Activated naive CD4-positive, alpha-beta T cell (primary cell): ENCODE data around the gene SEMA4C.

Experiments
- DNase-seq, 4 experiments: peaks; one replicate each; lab custom pipeline; 2025; lab: John Stamatoyannopoulos, UW

SEMA4C gene

DNA sequence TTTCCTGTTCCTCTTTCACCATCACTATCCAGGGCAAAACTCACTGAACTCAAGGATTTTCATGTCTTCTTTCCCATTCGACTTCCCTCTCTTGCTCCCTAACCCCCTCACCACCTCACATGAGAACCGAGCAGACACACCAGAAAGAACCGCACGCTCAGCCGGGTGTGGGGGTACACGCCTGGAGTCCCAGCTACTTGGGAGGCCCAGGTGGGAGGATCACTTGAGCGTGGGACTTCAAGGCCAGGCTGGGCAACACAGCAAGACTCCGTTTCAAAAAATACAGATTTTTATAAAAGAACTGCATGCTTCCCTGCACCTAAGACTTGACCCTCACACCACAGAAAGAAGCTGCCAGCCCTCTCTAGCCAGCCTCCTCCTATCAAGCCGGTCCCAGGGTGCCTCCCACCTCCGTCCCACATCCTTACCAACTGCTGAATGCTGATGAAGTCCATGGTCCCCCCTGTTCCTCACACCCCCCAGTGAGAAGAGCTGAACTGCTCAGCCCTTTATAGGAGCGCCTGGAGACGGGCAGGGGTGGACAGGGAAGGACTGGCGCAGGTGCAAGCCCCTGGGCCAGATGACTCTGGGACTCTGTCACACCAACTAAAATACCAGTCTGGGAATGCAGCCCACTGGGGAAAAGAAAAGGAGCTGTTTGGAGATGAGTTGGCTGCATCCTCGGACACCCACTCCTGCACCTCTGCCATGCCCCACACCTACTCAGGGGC lies 26.2 kb downstream of the SEMA4C start, which contains the start of gene ANKRD23:
ANKRD23 (minus strand) TSS at position 484 of the 731 bp plus-strand sequence; CDS start at position 455, 29 bp downstream.
- no peak for DNase-seq

DNA sequence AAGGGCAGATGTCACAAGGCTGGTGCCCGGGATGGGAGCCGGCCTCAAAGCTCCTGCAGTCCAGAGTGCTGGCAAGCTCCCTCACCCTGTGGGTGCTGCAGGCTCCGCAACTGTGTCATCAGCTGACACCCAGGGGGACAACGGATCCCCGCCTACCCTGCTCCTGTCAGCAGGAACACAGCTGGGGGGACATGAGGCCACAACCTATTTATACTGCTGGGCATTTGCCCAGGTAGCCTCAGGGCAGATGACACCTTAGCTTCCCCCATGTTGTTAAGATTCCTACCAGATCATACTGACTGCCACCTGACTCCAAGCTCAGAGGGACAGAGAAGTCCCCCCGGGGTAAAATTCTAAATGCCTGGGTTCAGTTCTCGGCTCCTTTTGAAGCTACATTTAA lies 27.3 kb downstream of the SEMA4C start:
- no peak for DNase-seq

DNA sequence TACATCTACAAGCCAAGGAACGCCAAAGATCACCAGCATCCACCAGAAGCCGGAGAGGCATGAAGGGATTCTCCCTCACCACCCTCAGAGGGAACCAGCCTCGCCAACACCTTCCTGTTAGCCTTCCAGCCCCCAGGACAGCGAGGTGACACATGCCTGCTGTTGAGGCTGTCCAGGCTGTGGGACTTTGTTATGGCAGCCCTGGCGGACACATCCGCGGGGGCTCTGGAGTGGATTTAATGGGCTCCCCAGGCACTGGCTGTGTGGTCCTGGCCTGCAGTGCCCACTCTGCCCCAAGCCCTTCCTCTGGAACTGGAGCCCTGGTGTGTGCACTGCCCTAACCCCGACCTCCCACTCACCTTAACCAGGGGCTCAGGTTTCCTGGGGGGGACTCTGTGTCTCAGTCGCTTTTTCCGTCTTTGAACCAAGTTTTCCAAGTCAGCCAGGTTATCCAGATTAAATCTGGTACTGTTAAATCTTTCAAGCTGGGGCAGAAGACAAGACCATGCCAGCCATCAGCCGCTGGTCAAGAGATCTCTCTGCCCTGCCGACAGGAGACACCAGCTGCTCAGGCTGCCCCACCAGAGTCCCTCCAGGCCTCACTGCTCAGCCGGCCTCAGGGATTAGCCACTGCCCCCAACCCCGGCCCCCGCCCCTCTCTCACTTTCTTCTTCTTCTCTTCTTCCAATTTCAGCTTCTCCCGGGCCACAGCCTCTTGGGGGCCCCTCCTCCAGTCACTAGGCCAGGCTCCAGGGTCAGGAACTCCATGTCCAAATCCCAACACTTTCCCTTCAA lies 28.0 kb downstream of the SEMA4C start:
- no peak for DNase-seq

DNA sequence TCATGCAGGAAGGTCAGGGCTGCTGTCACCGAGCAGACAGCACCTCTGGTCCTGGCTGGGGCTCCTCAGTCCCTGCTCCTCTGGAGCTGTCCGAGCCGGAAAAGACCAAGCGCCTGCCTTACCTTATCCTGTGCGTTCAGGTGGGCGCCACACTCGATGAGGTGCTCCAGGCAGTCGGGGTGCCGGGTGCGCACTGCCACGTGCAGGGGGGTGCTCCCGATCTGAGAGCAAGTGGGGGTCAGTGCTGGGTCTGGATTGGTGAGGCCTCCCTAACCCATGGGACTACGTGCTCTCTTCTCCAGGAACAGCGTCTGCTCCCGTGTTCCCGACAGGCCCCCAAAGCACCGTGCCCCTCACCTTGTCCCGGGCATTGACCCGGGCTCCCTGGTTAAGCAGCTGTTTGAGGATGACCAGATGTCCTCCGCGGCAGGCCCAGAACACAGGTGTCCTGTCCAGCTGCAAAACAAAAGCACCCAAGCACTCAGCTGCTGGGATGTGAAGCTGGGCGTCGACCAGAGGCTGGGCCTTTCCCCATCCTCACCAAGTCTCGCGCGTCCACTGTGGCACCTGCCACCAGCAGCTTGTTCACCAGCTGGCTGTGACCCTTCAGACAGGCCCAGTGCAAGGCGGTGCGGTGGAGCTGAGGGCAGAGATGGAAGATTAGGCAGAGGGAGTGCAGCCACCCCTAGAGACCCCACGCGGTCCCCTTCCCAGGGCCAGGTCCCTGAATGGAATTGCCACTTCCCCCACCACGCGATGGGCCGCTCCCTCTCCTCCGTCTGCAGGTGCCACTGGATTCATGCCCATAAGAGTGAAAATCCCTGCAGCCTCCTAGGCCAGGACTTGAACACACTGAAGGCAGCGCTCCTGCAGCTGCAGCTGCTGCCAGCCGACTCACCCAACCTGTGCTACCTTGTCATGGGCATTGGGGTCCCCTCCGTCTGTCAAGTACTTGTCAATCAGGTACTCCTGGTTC lies 29.7 kb downstream of the SEMA4C start:
- no peak for DNase-seq

DNA sequence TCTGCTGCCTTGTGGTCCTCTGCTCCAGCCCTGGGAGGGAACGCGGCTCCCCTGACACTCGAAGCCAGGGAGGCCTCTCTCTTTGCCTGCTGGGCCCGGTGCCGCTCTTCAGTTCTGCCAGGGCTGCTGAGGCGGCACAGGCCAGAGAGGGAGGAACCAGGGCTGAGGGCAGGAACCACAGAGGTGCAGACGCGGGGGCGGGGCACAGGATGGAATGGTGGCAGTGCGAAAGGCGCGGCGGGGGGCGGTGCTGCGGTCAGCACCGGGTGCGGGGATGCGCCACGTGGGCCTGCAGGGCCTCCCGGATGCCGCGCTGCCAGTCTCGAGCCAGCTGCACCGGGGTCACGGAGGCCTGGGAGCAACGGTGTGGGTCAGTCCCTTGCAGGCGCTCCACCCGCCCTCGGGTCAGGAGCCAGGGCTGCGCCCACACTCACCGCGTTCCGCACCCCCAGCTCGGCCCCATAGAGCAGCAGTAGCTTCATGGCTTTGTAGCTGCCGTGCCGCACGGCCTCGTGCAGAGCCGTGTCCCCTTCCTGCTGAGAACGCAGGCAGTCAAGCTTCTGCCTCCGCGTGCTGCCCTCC lies 30.5 kb downstream of the SEMA4C start:
- DNase-seq = peak in 3 of 4 experiments; percentile 16 to 78 (median 72)

DNA sequence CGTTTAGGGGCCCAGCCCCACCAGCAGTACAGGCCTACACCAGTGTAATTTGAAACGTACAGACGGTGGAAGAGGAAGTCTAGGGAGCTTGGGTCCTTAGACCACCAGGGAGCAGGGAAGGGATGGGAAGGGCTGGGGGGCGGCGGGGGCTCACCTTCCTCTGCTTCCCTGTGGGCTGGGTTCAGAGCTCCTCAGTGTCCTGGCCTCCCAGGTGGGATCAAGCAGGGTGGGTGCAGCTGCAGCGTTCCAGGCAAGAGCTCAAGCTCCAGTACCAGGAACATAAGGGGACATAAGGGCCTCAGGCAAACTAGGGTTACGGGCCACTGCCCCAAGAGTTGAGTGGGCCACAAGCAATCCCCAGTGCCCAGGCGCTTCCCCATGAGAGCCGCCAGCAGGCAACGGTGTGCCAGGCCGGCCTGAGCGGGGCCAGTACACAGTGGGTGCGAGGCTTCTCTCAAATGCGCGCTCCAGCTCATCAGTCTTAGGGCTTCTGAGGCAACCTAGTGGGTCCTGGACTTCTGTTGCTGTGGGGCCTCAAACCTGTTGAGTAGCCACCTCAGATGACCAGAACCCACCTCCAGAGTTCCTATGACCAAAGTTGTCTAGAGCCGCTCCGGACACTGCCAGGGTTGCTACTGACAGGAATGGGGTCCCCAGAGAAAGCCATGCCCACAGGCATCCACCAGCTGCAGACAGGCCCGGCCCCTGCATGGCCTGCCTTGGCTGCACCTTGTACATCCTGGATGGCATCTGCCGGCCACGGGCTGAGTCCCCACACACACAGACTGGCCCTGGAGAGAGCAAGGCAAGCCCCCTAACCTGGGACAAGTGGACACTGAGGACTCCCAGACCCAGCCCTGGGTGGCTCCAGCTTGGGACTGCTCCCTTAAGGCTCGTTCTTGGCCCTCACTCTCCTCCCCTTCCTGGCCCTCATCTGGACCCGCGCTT lies 31.3 kb downstream of the SEMA4C start:
- no peak for DNase-seq

DNA sequence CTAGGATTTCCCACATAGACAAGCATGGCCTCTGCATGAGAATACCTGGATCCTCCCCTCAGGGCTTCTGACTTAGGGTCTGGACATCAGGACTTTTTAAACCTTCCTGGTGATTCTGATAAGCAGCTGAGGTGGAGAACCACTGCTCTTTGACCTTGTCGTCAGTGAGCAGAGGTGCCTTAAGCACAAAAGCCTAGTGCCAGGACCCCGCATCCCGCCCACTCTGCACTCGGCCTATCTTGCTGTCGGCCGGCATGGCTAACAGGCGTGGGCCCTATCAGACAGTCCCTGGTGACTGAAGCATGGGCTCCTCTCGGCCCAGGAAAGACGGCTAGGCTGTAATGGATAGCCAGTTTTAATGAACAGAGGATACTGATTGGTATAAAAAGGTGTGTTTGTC lies 32.3 kb downstream of the SEMA4C start:
- DNase-seq = no peak

DNA sequence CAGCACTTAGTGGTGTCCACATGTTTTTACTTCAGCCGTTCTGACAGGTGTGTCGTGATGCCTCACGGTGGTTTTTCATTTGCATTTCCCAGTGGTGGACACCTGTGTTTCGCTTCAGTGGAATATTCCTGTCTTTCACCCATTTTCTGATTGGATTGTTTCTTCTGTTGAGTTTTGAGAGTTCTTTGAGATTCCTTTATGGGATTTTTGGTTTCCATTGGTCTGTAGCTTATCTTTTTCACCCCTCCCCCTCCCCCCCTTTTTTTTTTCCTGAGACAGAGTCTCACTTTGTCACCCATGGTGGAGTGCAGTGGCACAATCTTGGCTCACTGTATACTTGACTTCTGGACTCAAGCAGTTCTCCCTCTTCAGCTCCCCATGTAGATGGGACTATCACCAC lies 34.0 kb downstream of the SEMA4C start:
- no peak for DNase-seq

DNA sequence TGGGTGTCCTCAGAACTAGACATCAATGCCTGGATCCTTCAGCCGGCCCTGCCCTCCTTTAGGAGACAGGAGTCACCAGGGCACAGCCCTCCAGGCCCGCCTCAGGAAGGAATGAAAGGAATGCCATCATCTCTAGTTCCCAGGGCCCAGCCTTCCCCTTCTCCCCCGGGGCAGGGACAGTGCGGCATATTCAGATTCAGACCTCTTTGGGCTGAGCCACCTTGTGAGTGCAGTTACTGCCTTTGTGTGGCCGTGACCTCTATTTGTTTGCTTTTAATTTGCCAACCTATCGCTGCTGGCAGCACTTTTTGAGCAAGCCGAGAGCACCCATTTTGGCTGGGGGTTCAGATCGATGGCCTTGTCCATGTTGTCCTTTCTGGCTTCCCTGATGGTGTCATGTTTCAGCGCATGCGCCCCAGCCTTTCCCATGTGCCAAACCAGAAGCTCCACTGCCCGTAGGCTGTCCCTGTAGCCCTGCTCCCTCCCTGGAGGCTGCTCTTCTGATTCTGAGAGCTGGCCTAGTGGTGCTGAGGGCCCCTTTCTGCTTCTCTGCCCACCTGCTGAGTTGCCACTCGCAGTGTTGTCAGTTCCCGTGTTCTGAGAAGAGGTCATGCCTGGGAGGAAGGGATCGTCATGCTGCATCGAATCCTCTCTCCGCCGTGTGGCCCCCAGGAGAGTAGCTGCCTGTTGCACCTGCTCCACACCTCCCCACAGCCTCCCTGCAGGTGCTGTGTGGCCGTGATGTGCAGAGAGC lies 36.9 kb downstream of the SEMA4C start:
- no peak for DNase-seq

DNA sequence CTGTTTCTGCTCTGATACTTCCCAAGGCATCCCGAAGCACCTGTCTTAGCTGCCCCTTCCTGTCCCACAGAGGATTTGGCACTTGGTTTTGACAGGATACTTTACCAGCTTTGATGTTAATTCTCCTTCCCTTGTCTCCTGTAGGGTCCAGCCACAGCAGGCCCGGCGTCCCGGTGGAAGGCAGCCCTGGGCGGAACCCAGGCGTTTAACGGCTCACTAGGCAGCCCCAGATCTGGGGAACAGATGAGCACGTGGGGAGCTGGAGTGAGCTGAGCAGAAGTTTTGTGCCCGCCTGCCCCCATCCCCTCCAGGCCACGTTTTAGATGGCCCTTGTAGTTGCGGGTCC lies 37.5 kb downstream of the SEMA4C start:
- DNase-seq = no peak

DNA sequence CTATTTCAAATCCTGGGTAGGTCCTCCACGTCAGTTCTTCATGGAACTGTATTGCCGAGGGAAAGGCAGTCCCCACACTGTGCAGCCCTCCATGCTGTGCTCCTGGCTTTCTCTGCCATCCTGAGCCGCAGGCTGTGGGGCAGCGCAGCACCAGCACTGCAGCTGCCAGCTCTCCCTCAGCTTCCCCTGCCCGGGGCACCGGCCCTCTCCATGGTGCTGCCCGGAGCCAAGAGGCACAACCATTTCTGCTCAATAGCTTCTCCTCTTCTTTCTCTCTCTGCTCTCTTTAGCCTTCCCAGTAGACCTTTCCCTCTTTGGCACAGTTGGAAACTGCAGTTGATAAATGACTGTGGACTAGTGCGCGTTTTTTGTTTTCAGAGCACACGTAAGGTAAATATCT lies 38.2 kb downstream of the SEMA4C start:
- no peak for DNase-seq

DNA sequence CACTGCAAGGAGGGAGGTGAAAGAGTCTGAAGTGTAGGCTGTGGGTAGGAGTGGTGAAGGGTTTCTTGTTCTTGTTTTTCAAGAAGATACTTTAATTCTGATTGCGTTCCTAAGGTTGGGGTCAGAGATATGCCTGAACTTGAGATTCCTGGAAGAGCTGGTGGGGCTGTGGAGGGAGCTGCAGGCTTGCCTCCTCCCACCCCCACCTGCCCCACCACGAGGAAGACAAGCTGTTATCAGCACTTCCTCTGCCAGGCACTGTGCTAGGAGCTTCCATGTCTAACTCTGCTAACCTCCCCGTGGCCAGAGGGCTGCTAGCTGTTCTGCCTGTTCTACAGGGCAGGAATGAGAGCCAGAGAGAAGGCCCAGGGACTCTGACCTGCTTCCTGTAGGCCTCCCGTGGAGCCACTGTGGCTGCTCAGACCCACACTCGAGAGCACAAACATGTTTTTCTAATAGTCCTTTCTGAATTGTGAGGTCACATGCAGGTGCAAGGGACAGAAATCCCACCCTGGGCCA lies 39.8 kb downstream of the SEMA4C start:
- DNase-seq = no peak

DNA sequence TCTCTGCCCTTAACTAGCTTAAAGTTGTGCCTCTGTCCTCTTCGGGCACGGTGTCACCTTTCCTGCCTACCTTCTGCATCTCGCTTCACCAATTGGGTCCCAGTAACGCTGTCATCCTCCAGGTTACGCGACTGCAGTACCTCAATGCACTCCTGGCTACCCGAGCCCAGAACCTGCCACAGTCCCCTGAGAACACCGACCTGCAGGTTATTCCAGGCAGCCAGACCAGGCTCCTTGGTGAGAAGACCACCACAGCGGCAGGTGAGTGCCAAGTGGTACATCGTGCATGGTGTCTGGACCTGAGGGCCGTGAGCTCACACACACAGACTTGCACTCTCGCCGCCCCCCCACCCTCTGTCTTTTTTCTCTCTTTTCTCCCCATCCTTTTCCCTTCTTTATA lies 41.0 kb downstream of the SEMA4C start:
- DNase-seq = no peak

DNA sequence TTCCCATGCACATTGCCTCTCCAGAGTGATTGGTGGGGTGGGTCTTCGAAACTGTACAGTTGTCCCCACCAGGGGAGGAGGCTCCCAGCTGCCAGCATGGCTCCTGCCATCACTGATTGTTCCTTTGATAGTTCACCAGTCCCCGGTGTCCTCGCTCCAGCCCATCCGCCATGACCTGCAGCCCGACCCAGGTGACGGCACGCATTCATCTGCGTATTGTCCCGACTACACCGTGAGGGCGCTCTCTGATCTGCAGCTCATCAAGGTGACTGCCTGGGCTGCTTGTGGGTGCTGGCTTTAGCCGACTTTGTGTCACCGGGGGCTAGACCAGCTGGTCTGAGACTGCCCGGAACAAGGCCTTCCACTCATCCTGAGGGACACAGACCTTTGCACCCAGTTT lies 41.4 kb downstream of the SEMA4C start:
- no peak for DNase-seq

DNA sequence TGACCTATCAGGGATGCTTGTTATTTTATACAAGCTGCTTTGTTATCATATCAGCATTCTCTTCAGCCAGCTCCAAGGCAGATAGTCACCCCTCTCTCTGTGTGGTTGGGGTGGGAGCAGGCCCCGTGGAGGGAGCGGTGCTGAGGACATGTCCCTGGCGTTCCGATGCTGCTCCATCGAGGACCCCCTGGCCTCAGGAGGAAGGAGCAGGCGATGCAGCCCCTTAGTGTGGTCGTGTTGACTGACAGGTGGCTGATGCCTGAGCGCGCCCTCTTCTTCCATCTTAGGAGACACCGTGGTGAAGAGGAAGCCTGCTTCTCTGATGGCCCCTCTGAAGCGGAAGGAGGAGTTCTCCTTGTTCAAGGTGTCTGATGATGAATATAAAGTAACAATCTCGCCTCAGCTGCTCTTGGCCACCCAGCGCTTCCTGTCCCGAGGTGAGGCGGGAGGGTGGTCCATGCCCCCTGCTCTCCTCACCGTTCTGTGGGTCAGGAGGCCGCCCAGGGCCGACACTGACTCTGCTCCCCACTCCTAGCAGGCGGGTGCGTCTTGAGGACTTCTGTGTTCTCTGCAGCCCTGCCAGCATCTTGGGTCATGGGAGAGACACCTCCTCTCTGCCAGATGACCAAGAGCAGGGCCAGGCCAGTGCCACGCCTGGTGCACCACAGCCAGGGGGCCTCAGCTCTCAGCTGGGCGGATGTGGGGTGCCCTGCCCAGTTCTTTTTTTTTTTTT lies 43.2 kb downstream of the SEMA4C start:
- DNase-seq = no peak

DNA sequence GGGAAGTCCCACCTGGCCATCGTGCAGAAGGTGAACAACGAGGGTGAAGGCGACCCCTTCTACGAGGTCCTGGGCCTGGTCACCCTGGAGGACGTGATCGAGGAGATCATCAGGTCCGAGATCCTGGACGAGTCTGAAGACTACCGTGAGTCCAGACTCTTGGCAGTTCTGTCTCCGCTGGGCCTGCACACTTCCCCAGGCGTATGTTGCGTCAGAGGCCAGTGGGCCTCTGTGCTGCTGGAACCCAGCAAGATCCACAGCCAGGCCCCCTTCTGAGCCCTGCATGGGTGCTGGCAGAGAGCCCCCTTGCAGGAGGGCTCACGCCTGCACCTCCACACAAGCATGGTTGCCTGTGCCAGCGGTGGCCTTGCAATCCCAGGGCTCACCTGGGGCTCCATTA lies 44.8 kb downstream of the SEMA4C start:
- DNase-seq = no peak

DNA sequence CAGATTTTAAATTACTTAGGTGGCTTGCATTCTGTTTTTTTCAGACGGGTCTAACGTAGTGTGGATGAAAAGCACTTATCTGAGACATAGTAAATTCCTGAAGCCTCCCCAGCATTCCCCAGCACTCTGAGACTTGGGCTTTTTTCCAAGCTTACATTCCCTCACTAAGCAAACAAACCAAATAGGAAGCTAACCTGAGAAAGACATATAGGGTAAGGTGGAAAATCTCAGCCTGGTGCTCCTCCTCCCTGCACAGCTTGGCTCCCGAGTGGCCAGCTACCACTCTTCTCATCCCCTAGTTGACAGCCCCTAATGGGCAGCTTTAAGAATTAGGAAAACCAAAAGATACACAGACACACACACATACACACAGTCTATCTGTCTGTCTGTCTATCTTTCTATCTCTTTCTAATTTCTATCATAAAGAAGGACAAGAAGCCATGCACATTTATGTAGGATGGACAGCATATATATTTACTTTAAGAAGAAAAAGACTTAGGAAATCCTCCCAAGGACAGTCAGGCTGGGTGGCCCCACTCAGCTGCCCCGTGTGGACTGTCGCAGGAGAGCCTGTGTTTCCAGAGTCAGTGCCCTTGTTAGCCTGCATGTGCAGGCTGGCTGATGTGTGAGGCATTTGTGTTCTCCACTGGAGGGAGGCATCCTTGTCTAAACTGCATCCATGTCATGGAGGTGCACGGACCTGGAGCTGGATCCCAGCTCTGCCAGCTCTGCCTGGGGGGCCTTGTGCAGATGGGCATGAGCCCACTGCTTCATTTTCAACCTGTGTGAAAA lies 45.6 kb downstream of the SEMA4C start:
- no peak for DNase-seq

DNA sequence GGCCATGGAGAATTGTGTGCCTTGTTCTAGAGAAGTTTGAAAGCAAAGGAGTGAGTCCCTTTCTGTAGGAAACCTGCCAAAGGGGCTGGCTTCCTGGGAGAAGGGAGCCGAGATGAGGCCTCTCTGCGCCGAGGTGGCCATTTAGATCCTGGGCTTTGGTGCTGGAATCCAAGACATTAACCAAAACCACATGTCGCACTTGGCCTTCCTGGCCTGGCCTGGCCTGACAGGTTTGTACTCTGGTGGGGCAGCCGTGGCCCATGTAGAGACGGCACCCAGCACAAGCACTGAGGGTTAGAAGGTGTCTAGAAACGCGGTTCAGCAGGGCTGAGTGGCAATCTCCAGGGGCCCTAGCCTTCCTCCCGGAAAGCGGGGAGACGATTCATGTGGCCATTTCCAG lies 46.7 kb downstream of the SEMA4C start:
- no peak for DNase-seq
